Measurements from ENCODE around the gene BRD3.

Gene BRD3

DNA sequence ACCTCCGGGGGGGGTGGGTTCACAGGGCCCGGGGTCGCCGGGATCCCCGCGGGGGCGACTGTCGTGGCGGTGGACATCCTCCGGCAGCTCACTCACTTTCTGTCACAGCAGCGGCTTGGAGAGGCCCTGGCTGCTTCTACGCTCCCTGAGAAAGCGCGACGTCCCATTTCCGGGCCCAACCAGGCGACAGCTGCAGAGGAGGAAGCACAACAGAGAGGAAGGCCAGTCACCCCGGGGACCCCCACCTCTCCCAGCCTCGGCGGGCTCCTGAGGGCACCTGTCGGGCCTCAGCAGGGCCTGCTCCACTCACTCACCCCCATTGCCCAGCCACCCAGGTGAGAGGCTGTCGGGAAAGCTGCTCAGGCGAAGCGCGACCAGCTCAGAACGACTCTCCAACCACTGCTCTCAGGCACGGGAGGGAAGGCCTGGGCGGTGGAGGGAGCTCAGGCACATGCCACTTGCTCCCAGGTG lies 14.4 kb downstream of the BRD3 start:
- no peak for TF ChIP-seq YY1 (IDR thresholded peaks at IDR 0.05; ENCODE audit: insufficient read depth, insufficient read length)
- no peak for TF ChIP-seq ZNF274 (IDR thresholded peaks at IDR 0.05; ENCODE audit: low read depth, low read length)
- TF ChIP-seq SUZ12 (IDR thresholded peaks at IDR 0.05; ENCODE audit: extremely low read depth, insufficient read depth, insufficient read length), result no peak
- Histone ChIP-seq H3K36me3 (ENCODE audit: insufficient read depth, insufficient read length, low read length) (peaks cover 95% of the 10 kb centered on the region), H3K9me3 (ENCODE audit: insufficient read depth, low read length) (no peaks in the 10 kb centered on the region), H3K4me3 (ENCODE audit: insufficient read length, low read depth) (no peak overlapping the region), H3K4me1 (ENCODE audit: insufficient read depth, insufficient read length) (peaks cover 36% of the 10 kb centered on the region), H3K27me3 (ENCODE audit: insufficient read depth, insufficient read length) (no peaks in the 10 kb centered on the region), H3K9ac (ENCODE audit: insufficient read length, low read depth) (no peak overlapping the region)
- no peak for DNase-seq (ENCODE audit: low read depth, low spot score)

DNA sequence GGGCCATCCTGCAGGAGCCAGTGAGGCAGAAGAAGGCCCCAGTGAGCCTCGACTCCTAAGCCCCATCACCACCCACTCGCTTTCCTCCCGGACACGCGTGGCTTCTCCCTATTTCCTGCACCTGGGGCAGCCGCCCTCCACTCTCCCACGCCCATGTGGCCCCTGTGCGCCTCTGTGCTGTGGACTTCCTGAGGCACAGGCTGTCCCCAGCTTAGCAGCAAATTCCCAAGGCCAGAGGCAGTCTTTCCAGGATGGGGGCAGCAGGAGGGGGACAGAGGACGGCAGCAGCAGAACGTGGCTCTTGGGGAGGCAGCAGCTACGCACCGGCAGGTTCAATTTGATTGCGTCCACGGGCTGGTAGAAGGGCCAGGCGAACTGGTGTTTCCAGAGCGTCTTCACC lies 14.9 kb downstream of the BRD3 start:
- H3K9me3 ChIP-seq (ENCODE audit: insufficient read depth, low read length), result no peaks in the 10 kb centered on the region
- no peak overlapping the region for H3K9ac ChIP-seq (ENCODE audit: insufficient read length, low read depth)
- TF ChIP-seq YY1 (IDR thresholded peaks at IDR 0.05; ENCODE audit: insufficient read depth, insufficient read length), result no peak
- TF ChIP-seq SUZ12 (IDR thresholded peaks at IDR 0.05; ENCODE audit: extremely low read depth, insufficient read depth, insufficient read length), result no peak
- TF ChIP-seq ZNF274 (IDR thresholded peaks at IDR 0.05; ENCODE audit: low read depth, low read length), result no peak
- DNase-seq (ENCODE audit: low read depth, low spot score), result no peak
- H3K27me3 ChIP-seq (ENCODE audit: insufficient read depth, insufficient read length), result no peaks in the 10 kb centered on the region
- peaks cover 33% of the 10 kb centered on the region for H3K4me1 ChIP-seq (ENCODE audit: insufficient read depth, insufficient read length)
- H3K4me3 ChIP-seq (ENCODE audit: insufficient read length, low read depth), result no peak overlapping the region
- H3K36me3 ChIP-seq (ENCODE audit: insufficient read depth, insufficient read length, low read length), result peaks cover 95% of the 10 kb centered on the region

DNA sequence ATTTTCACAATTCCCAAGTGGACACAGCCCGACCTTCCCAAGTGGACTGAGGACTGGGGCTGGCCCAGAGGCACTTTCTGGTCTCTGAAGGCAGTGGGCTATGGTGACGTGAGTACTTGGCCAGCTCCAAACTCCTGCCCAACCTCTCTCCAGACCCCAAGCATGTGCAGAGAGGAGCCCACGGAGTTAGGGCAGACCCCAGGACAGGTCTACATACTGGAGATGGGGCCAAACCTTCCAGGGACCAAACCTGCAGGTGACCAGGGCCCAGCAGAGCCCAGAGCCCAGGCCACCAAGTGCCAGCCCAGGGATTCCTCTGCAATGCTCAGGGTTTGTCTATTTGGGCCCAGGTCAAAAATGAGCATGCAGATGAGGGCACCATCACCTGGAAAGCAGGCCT lies 15.3 kb downstream of the BRD3 start:
- H3K9ac ChIP-seq (ENCODE audit: insufficient read length, low read depth), result no peak overlapping the region
- DNase-seq (ENCODE audit: low read depth, low spot score), result no peak
- H3K9me3 ChIP-seq (ENCODE audit: insufficient read depth, low read length), result no peaks in the 10 kb centered on the region
- no peaks in the 10 kb centered on the region for H3K27me3 ChIP-seq (ENCODE audit: insufficient read depth, insufficient read length)
- peaks cover 96% of the 10 kb centered on the region for H3K36me3 ChIP-seq (ENCODE audit: insufficient read depth, insufficient read length, low read length)
- no peak overlapping the region for H3K4me3 ChIP-seq (ENCODE audit: insufficient read length, low read depth)
- H3K4me1 ChIP-seq (ENCODE audit: insufficient read depth, insufficient read length), result peaks cover 30% of the 10 kb centered on the region
- TF ChIP-seq ZNF274 (IDR thresholded peaks at IDR 0.05; ENCODE audit: low read depth, low read length), result no peak
- TF ChIP-seq SUZ12 (IDR thresholded peaks at IDR 0.05; ENCODE audit: extremely low read depth, insufficient read depth, insufficient read length), result no peak
- TF ChIP-seq YY1 (IDR thresholded peaks at IDR 0.05; ENCODE audit: insufficient read depth, insufficient read length), result no peak

DNA sequence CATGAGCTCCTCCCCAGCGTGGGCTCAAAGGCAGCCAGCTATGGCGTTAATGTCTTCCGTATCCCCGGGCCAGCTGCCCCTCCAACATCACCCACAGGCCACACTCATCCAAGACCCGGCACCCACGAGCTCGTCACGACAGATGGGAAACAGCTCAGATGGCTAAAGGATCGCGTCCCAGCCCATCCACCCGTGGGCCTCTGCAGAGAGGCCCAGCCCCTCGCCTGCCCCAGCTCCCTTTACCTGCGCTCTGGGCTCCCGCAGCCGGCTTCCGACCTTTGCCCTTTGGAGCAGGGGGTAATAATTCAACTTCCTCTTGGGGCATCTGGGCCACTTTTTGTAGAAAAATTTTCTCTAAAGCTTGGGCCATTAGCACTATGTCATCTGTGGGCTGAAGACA lies 16.5 kb downstream of the BRD3 start:
- H3K9ac ChIP-seq (ENCODE audit: insufficient read length, low read depth), result no peak overlapping the region
- H3K9me3 ChIP-seq (ENCODE audit: insufficient read depth, low read length), result no peaks in the 10 kb centered on the region
- TF ChIP-seq YY1 (IDR thresholded peaks at IDR 0.05; ENCODE audit: insufficient read depth, insufficient read length), result no peak
- TF ChIP-seq SUZ12 (IDR thresholded peaks at IDR 0.05; ENCODE audit: extremely low read depth, insufficient read depth, insufficient read length), result no peak
- no peak for TF ChIP-seq ZNF274 (IDR thresholded peaks at IDR 0.05; ENCODE audit: low read depth, low read length)
- no peaks in the 10 kb centered on the region for H3K27me3 ChIP-seq (ENCODE audit: insufficient read depth, insufficient read length)
- peaks cover 22% of the 10 kb centered on the region for H3K4me1 ChIP-seq (ENCODE audit: insufficient read depth, insufficient read length)
- H3K36me3 ChIP-seq (ENCODE audit: insufficient read depth, insufficient read length, low read length), result peaks cover 97% of the 10 kb centered on the region
- H3K4me3 ChIP-seq (ENCODE audit: insufficient read length, low read depth), result no peak overlapping the region
- no peak for DNase-seq (ENCODE audit: low read depth, low spot score)

DNA sequence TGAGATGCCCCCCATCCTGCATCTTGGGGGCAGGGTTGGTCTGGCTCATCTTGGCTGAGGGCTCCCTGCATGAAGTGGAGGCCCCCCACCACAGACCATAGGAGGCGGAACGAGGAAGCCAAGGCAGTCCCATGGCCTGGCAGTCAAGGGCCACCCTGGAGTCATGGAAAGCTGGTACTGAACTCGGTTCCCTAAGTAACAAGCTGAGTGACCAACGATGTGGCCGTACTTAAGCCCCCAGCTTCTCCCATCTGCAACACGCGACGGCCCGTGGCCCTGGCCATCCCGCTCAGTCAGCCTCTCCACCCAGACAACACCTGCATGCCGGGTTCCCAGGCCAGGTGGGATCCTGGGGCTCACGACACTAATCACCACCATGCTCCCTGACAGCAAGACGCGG lies 17.1 kb downstream of the BRD3 start:
- H3K27me3 ChIP-seq (ENCODE audit: insufficient read depth, insufficient read length), result no peaks in the 10 kb centered on the region
- no peak for TF ChIP-seq SUZ12 (IDR thresholded peaks at IDR 0.05; ENCODE audit: extremely low read depth, insufficient read depth, insufficient read length)
- no peak for TF ChIP-seq ZNF274 (IDR thresholded peaks at IDR 0.05; ENCODE audit: low read depth, low read length)
- no peak for TF ChIP-seq YY1 (IDR thresholded peaks at IDR 0.05; ENCODE audit: insufficient read depth, insufficient read length)
- H3K4me1 ChIP-seq (ENCODE audit: insufficient read depth, insufficient read length), result peaks cover 21% of the 10 kb centered on the region
- H3K9me3 ChIP-seq (ENCODE audit: insufficient read depth, low read length), result no peaks in the 10 kb centered on the region
- peaks cover 98% of the 10 kb centered on the region for H3K36me3 ChIP-seq (ENCODE audit: insufficient read depth, insufficient read length, low read length)
- H3K9ac ChIP-seq (ENCODE audit: insufficient read length, low read depth), result no peak overlapping the region
- no peak for DNase-seq (ENCODE audit: low read depth, low spot score)
- no peak overlapping the region for H3K4me3 ChIP-seq (ENCODE audit: insufficient read length, low read depth)

DNA sequence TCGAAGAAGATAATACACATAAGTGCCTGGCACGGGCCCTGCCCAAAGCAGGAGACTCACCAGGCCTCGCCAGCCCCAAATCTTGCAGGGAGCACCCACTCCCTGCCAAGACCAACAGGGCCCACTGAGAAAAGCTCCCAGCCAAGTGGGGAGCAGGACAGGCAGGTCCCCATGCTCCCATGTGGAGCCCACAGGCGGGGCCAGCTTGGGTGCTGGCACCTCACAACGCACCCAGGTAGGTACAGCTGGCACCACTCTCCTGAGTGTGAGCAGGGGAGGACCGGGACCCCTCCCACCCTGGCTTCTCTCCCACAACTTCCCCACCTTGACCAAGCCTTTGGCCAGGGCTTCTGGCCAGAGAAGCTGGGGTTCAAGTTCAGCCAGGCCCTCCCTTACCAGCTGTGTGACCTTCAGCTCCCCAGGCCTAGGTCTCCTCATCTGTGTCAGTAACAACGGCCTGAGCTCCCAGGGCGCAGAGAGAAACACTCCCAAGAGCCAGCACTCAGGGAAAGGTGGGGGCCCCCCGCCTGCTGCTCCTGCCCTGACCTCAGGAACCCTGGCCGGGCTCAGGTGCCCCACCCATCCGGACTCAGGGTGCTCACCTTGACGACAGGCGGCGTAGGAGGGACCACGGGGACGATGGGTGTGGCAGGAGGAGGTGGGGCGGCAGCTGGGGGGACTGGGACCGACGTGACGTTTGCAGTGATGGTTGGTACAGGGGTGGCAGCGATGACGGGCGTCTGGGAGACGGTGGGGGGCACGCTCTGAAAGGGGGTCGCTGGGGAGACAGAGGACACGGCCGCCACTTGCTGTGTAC lies 17.8 kb downstream of the BRD3 start:
- H3K9me3 ChIP-seq (ENCODE audit: insufficient read depth, low read length), result no peaks in the 10 kb centered on the region
- H3K36me3 ChIP-seq (ENCODE audit: insufficient read depth, insufficient read length, low read length), result peaks cover 98% of the 10 kb centered on the region
- H3K4me1 ChIP-seq (ENCODE audit: insufficient read depth, insufficient read length), result peaks cover 14% of the 10 kb centered on the region
- H3K9ac ChIP-seq (ENCODE audit: insufficient read length, low read depth), result no peak overlapping the region
- no peaks in the 10 kb centered on the region for H3K27me3 ChIP-seq (ENCODE audit: insufficient read depth, insufficient read length)
- no peak for DNase-seq (ENCODE audit: low read depth, low spot score)
- TF ChIP-seq SUZ12 (IDR thresholded peaks at IDR 0.05; ENCODE audit: extremely low read depth, insufficient read depth, insufficient read length) (no peak), YY1 (IDR thresholded peaks at IDR 0.05; ENCODE audit: insufficient read depth, insufficient read length) (no peak), ZNF274 (IDR thresholded peaks at IDR 0.05; ENCODE audit: low read depth, low read length) (no peak)
- no peak overlapping the region for H3K4me3 ChIP-seq (ENCODE audit: insufficient read length, low read depth)

DNA sequence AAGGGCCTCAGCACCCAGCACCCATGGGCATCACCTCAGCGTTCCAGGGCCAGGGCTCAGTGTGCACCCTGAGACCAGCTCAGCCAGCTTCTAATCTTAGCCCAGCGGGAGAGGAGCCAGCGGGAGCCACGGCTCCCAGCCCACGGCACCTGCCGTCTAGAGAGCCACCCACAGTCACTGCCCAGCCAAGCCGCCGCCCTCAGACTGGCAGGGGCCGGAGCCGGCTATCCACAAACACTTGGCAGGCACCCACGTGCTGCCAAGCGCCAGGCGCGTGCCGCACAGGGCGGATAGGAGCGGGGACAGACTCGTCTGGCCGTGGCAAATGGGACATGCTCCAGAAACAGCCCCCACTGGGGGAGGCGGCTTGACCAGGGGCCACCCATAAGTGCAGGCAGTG lies 18.6 kb downstream of the BRD3 start:
- no peak overlapping the region for H3K4me3 ChIP-seq (ENCODE audit: insufficient read length, low read depth)
- peaks cover 98% of the 10 kb centered on the region for H3K36me3 ChIP-seq (ENCODE audit: insufficient read depth, insufficient read length, low read length)
- peaks cover 8% of the 10 kb centered on the region for H3K4me1 ChIP-seq (ENCODE audit: insufficient read depth, insufficient read length)
- H3K9me3 ChIP-seq (ENCODE audit: insufficient read depth, low read length), result no peaks in the 10 kb centered on the region
- no peak for DNase-seq (ENCODE audit: low read depth, low spot score)
- no peak for TF ChIP-seq YY1 (IDR thresholded peaks at IDR 0.05; ENCODE audit: insufficient read depth, insufficient read length)
- TF ChIP-seq SUZ12 (IDR thresholded peaks at IDR 0.05; ENCODE audit: extremely low read depth, insufficient read depth, insufficient read length), result no peak
- no peak for TF ChIP-seq ZNF274 (IDR thresholded peaks at IDR 0.05; ENCODE audit: low read depth, low read length)
- no peak overlapping the region for H3K9ac ChIP-seq (ENCODE audit: insufficient read length, low read depth)
- no peaks in the 10 kb centered on the region for H3K27me3 ChIP-seq (ENCODE audit: insufficient read depth, insufficient read length)
